ENCODE results near the gene CDC42EP5.

CDC42EP5 gene

GRCh38 chr19:54435551-54436016, 37.5 kb downstream of the CDC42EP5 start:
- Histone ChIP-seq H3K23ac (ENCODE audit: low read length) (no peak overlapping the region), H3K79me1 (ENCODE audit: low read length) (peaks cover 2% of the 10 kb centered on the region), H2BK15ac (replicated peaks; ENCODE audit: low read depth) (no peak overlapping the region), H2BK120ac (ENCODE audit: low read depth, low read length) (no peak overlapping the region), H3K27me3 (ENCODE audit: insufficient read depth, low read length, poor library complexity) (no peaks in the 10 kb centered on the region), H4K5ac (ENCODE audit: low read length) (no peak overlapping the region), H3K18ac (ENCODE audit: low read length) (no peak overlapping the region), H3K36me3 (ENCODE audit: control insufficient read depth, insufficient read depth, low read length) (no peaks in the 10 kb centered on the region), H4K8ac (ENCODE audit: low read depth, low read length) (no peak overlapping the region), H3K79me2 (ENCODE audit: control insufficient read depth, insufficient read depth, low read length) (no peaks in the 10 kb centered on the region), H3K9ac (ENCODE audit: low read length) (no peak overlapping the region), H2AK5ac (ENCODE audit: low read length) (no peak overlapping the region), H3K4ac (ENCODE audit: low read depth, low read length) (no peak overlapping the region), H3K4me1 (ENCODE audit: control insufficient read depth, low read depth, low read length) (no peaks in the 10 kb centered on the region), H3K56ac (ENCODE audit: low read length) (no peak overlapping the region), H3K4me2 (ENCODE audit: low read length) (no peak overlapping the region), H3K4me3 (ENCODE audit: low read length) (no peak overlapping the region), H3K27ac (ENCODE audit: low read depth, low read length) (no peak overlapping the region), H2BK5ac (ENCODE audit: low read length) (no peak overlapping the region)
- no peak for DNase-seq
- no CpG with 5 or more reads among the region's 16 CpGs for WGBS (ENCODE audit: extremely low coverage, insufficient coverage, low lambda C conversion rate)

GRCh38 chr19:54434873-54435214, 38.3 kb downstream of the CDC42EP5 start:
- Histone ChIP-seq H2AK5ac (ENCODE audit: low read length) (no peak overlapping the region), H3K79me2 (ENCODE audit: control insufficient read depth, insufficient read depth, low read length) (no peaks in the 10 kb centered on the region), H3K4ac (ENCODE audit: low read depth, low read length) (no peak overlapping the region), H3K79me1 (ENCODE audit: low read length) (peaks cover 2% of the 10 kb centered on the region), H3K18ac (ENCODE audit: low read length) (no peak overlapping the region), H2BK5ac (ENCODE audit: low read length) (no peak overlapping the region), H3K36me3 (ENCODE audit: control insufficient read depth, insufficient read depth, low read length) (no peaks in the 10 kb centered on the region), H3K23ac (ENCODE audit: low read length) (no peak overlapping the region), H4K8ac (ENCODE audit: low read depth, low read length) (no peak overlapping the region), H3K27ac (ENCODE audit: low read depth, low read length) (no peak overlapping the region), H3K4me1 (ENCODE audit: control insufficient read depth, low read depth, low read length) (no peaks in the 10 kb centered on the region), H3K56ac (ENCODE audit: low read length) (no peak overlapping the region), H3K9ac (ENCODE audit: low read length) (no peak overlapping the region), H4K5ac (ENCODE audit: low read length) (no peak overlapping the region), H2BK15ac (replicated peaks; ENCODE audit: low read depth) (no peak overlapping the region), H3K4me2 (ENCODE audit: low read length) (no peak overlapping the region), H3K4me3 (ENCODE audit: low read length) (no peak overlapping the region), H3K27me3 (ENCODE audit: insufficient read depth, low read length, poor library complexity) (no peaks in the 10 kb centered on the region), H2BK120ac (ENCODE audit: low read depth, low read length) (no peak overlapping the region)
- no peak for DNase-seq
- WGBS (ENCODE audit: extremely low coverage, insufficient coverage, low lambda C conversion rate) = no CpG with 5 or more reads among the region's 11 CpGs

- Histone ChIP-seq H2BK15ac (replicated peaks; ENCODE audit: low read depth) (no peak overlapping the region), H2BK5ac (ENCODE audit: low read length) (no peak overlapping the region), H3K4me3 (ENCODE audit: low read length) (no peak overlapping the region), H3K4ac (ENCODE audit: low read depth, low read length) (no peak overlapping the region), H3K23ac (ENCODE audit: low read length) (no peak overlapping the region), H3K18ac (ENCODE audit: low read length) (no peak overlapping the region), H3K27me3 (ENCODE audit: insufficient read depth, low read length, poor library complexity) (no peaks in the 10 kb centered on the region), H3K56ac (ENCODE audit: low read length) (no peak overlapping the region), H3K4me1 (ENCODE audit: control insufficient read depth, low read depth, low read length) (no peaks in the 10 kb centered on the region), H3K36me3 (ENCODE audit: control insufficient read depth, insufficient read depth, low read length) (no peaks in the 10 kb centered on the region), H4K5ac (ENCODE audit: low read length) (no peak overlapping the region), H3K79me1 (ENCODE audit: low read length) (peaks cover 2% of the 10 kb centered on the region), H2AK5ac (ENCODE audit: low read length) (no peak overlapping the region), H4K8ac (ENCODE audit: low read depth, low read length) (no peak overlapping the region), H3K27ac (ENCODE audit: low read depth, low read length) (no peak overlapping the region), H2BK120ac (ENCODE audit: low read depth, low read length) (no peak overlapping the region), H3K4me2 (ENCODE audit: low read length) (no peak overlapping the region), H3K9ac (ENCODE audit: low read length) (no peak overlapping the region), H3K79me2 (ENCODE audit: control insufficient read depth, insufficient read depth, low read length) (no peaks in the 10 kb centered on the region)
- DNase-seq = no peak
- WGBS (ENCODE audit: extremely low coverage, insufficient coverage, low lambda C conversion rate) = no CpG with 5 or more reads among the region's 23 CpGs
Observed at GRCh38 chr19:54434112-54434872, 38.8 kb downstream of the CDC42EP5 start.

- Histone ChIP-seq H2AK5ac (ENCODE audit: low read length) (no peak overlapping the region), H3K36me3 (ENCODE audit: control insufficient read depth, insufficient read depth, low read length) (no peaks in the 10 kb centered on the region), H3K27me3 (ENCODE audit: insufficient read depth, low read length, poor library complexity) (no peaks in the 10 kb centered on the region), H2BK120ac (ENCODE audit: low read depth, low read length) (no peak overlapping the region), H2BK5ac (ENCODE audit: low read length) (no peak overlapping the region), H3K56ac (ENCODE audit: low read length) (no peak overlapping the region), H3K4ac (ENCODE audit: low read depth, low read length) (no peak overlapping the region), H3K23ac (ENCODE audit: low read length) (no peak overlapping the region), H3K79me1 (ENCODE audit: low read length) (peaks cover 2% of the 10 kb centered on the region), H4K8ac (ENCODE audit: low read depth, low read length) (no peak overlapping the region), H3K4me2 (ENCODE audit: low read length) (no peak overlapping the region), H3K18ac (ENCODE audit: low read length) (no peak overlapping the region), H3K79me2 (ENCODE audit: control insufficient read depth, insufficient read depth, low read length) (no peaks in the 10 kb centered on the region), H4K5ac (ENCODE audit: low read length) (no peak overlapping the region), H3K9ac (ENCODE audit: low read length) (no peak overlapping the region), H3K4me3 (ENCODE audit: low read length) (no peak overlapping the region), H3K4me1 (ENCODE audit: control insufficient read depth, low read depth, low read length) (no peaks in the 10 kb centered on the region), H2BK15ac (replicated peaks; ENCODE audit: low read depth) (no peak overlapping the region), H3K27ac (ENCODE audit: low read depth, low read length) (no peak overlapping the region)
- no peak for DNase-seq
- no CpG with 5 or more reads among the region's 5 CpGs for WGBS (ENCODE audit: extremely low coverage, insufficient coverage, low lambda C conversion rate)
Observed at GRCh38 chr19:54433697-54434096, 39.4 kb downstream of the CDC42EP5 start.

- no peaks in the 10 kb centered on the region for H3K27me3 ChIP-seq (ENCODE audit: insufficient read depth, low read length, poor library complexity)
- no peak overlapping the region for H3K4me3 ChIP-seq (ENCODE audit: low read length)
- H4K8ac ChIP-seq (ENCODE audit: low read depth, low read length) = no peak overlapping the region
- no peak overlapping the region for H2BK5ac ChIP-seq (ENCODE audit: low read length)
- no peak overlapping the region for H3K23ac ChIP-seq (ENCODE audit: low read length)
- H3K18ac ChIP-seq (ENCODE audit: low read length) = no peak overlapping the region
- no peak for DNase-seq
- H3K4me1 ChIP-seq (ENCODE audit: control insufficient read depth, low read depth, low read length) = no peaks in the 10 kb centered on the region
- no peak overlapping the region for H3K9ac ChIP-seq (ENCODE audit: low read length)
- H4K5ac ChIP-seq (ENCODE audit: low read length) = no peak overlapping the region
- no peak overlapping the region for H3K27ac ChIP-seq (ENCODE audit: low read depth, low read length)
- H3K4ac ChIP-seq (ENCODE audit: low read depth, low read length) = no peak overlapping the region
- no peak overlapping the region for H3K4me2 ChIP-seq (ENCODE audit: low read length)
- no peaks in the 10 kb centered on the region for H3K36me3 ChIP-seq (ENCODE audit: control insufficient read depth, insufficient read depth, low read length)
- no peak overlapping the region for H3K56ac ChIP-seq (ENCODE audit: low read length)
- WGBS (ENCODE audit: extremely low coverage, insufficient coverage, low lambda C conversion rate) = no CpG with 5 or more reads among the region's 10 CpGs
- no peaks in the 10 kb centered on the region for H3K79me2 ChIP-seq (ENCODE audit: control insufficient read depth, insufficient read depth, low read length)
- no peak overlapping the region for H2BK120ac ChIP-seq (ENCODE audit: low read depth, low read length)
- H2AK5ac ChIP-seq (ENCODE audit: low read length) = no peak overlapping the region
- H3K79me1 ChIP-seq (ENCODE audit: low read length) = no peaks in the 10 kb centered on the region
- H2BK15ac ChIP-seq (replicated peaks; ENCODE audit: low read depth) = no peak overlapping the region
Observed at GRCh38 chr19:54432144-54432738, 40.9 kb downstream of the CDC42EP5 start.
